HEK293 (cell line): Measurements from ENCODE around the gene CHID1.

Experiments used
- CTCF ChIA-PET: fragments of 350-600 bp; formaldehyde crosslinking; extraction: SDS; loops from one replicate; lab custom pipeline; 2021; ENCODE audit warnings: antibody characterized with exemption; lab: Yijun Ruan, JAX
- POLR2A ChIA-PET: fragments of 300-600 bp; formaldehyde crosslinking; extraction: SDS; loops from one replicate; lab custom pipeline; 2020; ENCODE audit warnings: antibody characterized with exemption, inconsistent platforms; lab: Yijun Ruan, JAX
- H3K27ac ChIP-seq: fragments of 200-500 bp; sonication (Bioruptor generic); 2 replicates; pipeline ENCODE4 v1.5.1; 2014; ENCODE audit warnings: low read depth, low read length, control low read depth, inconsistent platforms; ENCODE audit errors: extremely low read depth
- H3K36me3 ChIP-seq, 2 experiments: fragments of 200-500 bp in 1 of 2; sonication (Bioruptor generic) in 1 of 2; 1 replicate in 1 of 2; 2 replicates in 1 of 2; pipeline ENCODE4 v1.5.1; 2014 to 2017; ENCODE audit warnings: inconsistent platforms in 2 of 2, low read length in 2 of 2; ENCODE audit not compliant: control insufficient read depth in 2 of 2, insufficient read depth in 1 of 2
- H3K4me1 ChIP-seq: fragments of 200-500 bp; sonication (Bioruptor generic); 2 replicates; pipeline ENCODE4 v1.5.1; 2014; ENCODE audit warnings: mild to moderate bottlenecking, low read length, inconsistent platforms; ENCODE audit not compliant: control insufficient read depth, insufficient read depth
- H3K4me3 ChIP-seq: 2 replicates; pipeline ENCODE4 v1.5.1; 2011; ENCODE audit warnings: low read depth, mild to moderate bottlenecking, control low read depth, low read length, moderate library complexity
- H3K9me3 ChIP-seq: fragments of 200-500 bp; sonication (Bioruptor generic); 2 replicates; pipeline ENCODE4 v1.5.1; 2014; ENCODE audit warnings: low read depth, low read length, inconsistent platforms; ENCODE audit not compliant: control insufficient read depth, insufficient read depth
- BCL11A ChIP-seq: fragments of 450-650 bp; formaldehyde crosslinking; IDR thresholded peaks from 2 replicates; pipeline ENCODE4 v1.5.1; 2016; ENCODE audit warnings: low read depth, missing biosample characterization, missing genetic modification characterization
- BCL11B ChIP-seq: fragments of 450-650 bp; formaldehyde crosslinking; IDR thresholded peaks from 2 replicates; pipeline ENCODE4 v1.5.1; 2016; ENCODE audit warnings: low read depth, missing biosample characterization, missing genetic modification characterization
- GLI4 ChIP-seq: fragments of 450-650 bp; formaldehyde crosslinking; IDR thresholded peaks from 2 replicates; pipeline ENCODE4 v1.5.1; 2016; ENCODE audit warnings: missing biosample characterization, missing genetic modification characterization
- GLIS2 ChIP-seq: fragments of 450-650 bp; formaldehyde crosslinking; IDR thresholded peaks from 2 replicates; pipeline ENCODE4 v1.5.1; 2016; ENCODE audit warnings: missing biosample characterization, missing genetic modification characterization
- KLF1 ChIP-seq: fragments of 450-650 bp; formaldehyde crosslinking; IDR thresholded peaks from 2 replicates; pipeline ENCODE4 v1.5.1; 2016; ENCODE audit warnings: missing biosample characterization, missing genetic modification characterization
- RBAK ChIP-seq: fragments of 450-650 bp; formaldehyde crosslinking; IDR thresholded peaks from 2 replicates; pipeline ENCODE4 v1.5.1; 2016; ENCODE audit warnings: missing biosample characterization, missing genetic modification characterization
- SP2 ChIP-seq: fragments of 450-650 bp; formaldehyde crosslinking; IDR thresholded peaks from 2 replicates; pipeline ENCODE4 v1.5.1; 2016; ENCODE audit warnings: missing biosample characterization, missing genetic modification characterization
- ZFP69B ChIP-seq: fragments of 450-650 bp; formaldehyde crosslinking; IDR thresholded peaks from 2 replicates; pipeline ENCODE4 v1.5.1; 2016; ENCODE audit warnings: missing biosample characterization, missing genetic modification characterization
- ZNF112 ChIP-seq: fragments of 450-650 bp; formaldehyde crosslinking; IDR thresholded peaks from 2 replicates; pipeline ENCODE4 v1.5.0; 2017; ENCODE audit warnings: missing biosample characterization, missing genetic modification characterization
- ZNF132 ChIP-seq: fragments of 450-650 bp; formaldehyde crosslinking; IDR thresholded peaks from 2 replicates; pipeline ENCODE4 v1.5.1; 2017; ENCODE audit warnings: missing biosample characterization, missing genetic modification characterization, borderline replicate concordance
- ZNF16 ChIP-seq: fragments of 450-650 bp; formaldehyde crosslinking; IDR thresholded peaks from 2 replicates; pipeline ENCODE4 v1.5.1; 2016; ENCODE audit warnings: low read depth, missing biosample characterization, missing genetic modification characterization
- ZNF202 ChIP-seq: fragments of 450-650 bp; formaldehyde crosslinking; IDR thresholded peaks from 2 replicates; pipeline ENCODE4 v1.5.1; 2016; ENCODE audit warnings: missing biosample characterization, missing genetic modification characterization, borderline replicate concordance
- ZNF266 ChIP-seq: fragments of 450-650 bp; formaldehyde crosslinking; IDR thresholded peaks from 2 replicates; pipeline ENCODE4 v1.5.1; 2016; ENCODE audit warnings: missing biosample characterization, missing genetic modification characterization, low read depth
- ZNF394 ChIP-seq: fragments of 450-650 bp; formaldehyde crosslinking; IDR thresholded peaks from 2 replicates; pipeline ENCODE4 v1.5.1; 2016; ENCODE audit warnings: missing biosample characterization, missing genetic modification characterization, mild to moderate bottlenecking, moderate library complexity, borderline replicate concordance
- ZNF423 ChIP-seq: fragments of 450-650 bp; formaldehyde crosslinking; IDR thresholded peaks from 2 replicates; pipeline ENCODE4 v1.5.1; 2016; ENCODE audit warnings: missing biosample characterization, missing genetic modification characterization
- ZNF555 ChIP-seq: fragments of 450-650 bp; formaldehyde crosslinking; conservative IDR thresholded peaks from 2 replicates; pipeline ENCODE4 v1.5.1; 2017; ENCODE audit warnings: missing biosample characterization, mild to moderate bottlenecking, missing genetic modification characterization, inconsistent platforms
- ZNF600 ChIP-seq: fragments of 450-650 bp; formaldehyde crosslinking; IDR thresholded peaks from 2 replicates; pipeline ENCODE4 v1.5.1; 2016; ENCODE audit warnings: missing biosample characterization, missing genetic modification characterization
- ZNF629 ChIP-seq: fragments of 450-650 bp; formaldehyde crosslinking; IDR thresholded peaks from 2 replicates; pipeline ENCODE4 v1.5.1; 2017; ENCODE audit warnings: missing biosample characterization, missing genetic modification characterization
- ZNF707 ChIP-seq: fragments of 450-650 bp; formaldehyde crosslinking; IDR thresholded peaks from 2 replicates; pipeline ENCODE4 v1.5.1; 2016; ENCODE audit warnings: missing biosample characterization, missing genetic modification characterization
- ZNF785 ChIP-seq: fragments of 450-650 bp; formaldehyde crosslinking; IDR thresholded peaks from 2 replicates; pipeline ENCODE4 v1.5.1; 2016; ENCODE audit warnings: missing biosample characterization, missing genetic modification characterization
- ZNF791 ChIP-seq: fragments of 450-650 bp; formaldehyde crosslinking; IDR thresholded peaks from 2 replicates; pipeline ENCODE4 v1.5.1; 2016; ENCODE audit warnings: missing biosample characterization, missing genetic modification characterization
- ZNF792 ChIP-seq: fragments of 450-650 bp; formaldehyde crosslinking; IDR thresholded peaks from 2 replicates; pipeline ENCODE4 v1.5.1; 2016; ENCODE audit warnings: missing biosample characterization, missing genetic modification characterization
- TF ChIP-seq, protein P1 (sequence below): sonication (generic); formaldehyde crosslinking; IDR thresholded peaks from 2 replicates; pipeline ENCODE4 v1.8.1; 2022; ENCODE audit warnings: mild to moderate bottlenecking, moderate library complexity, missing genetic modification reagents
- TF ChIP-seq, protein P2 (sequence below): fragments of 450-650 bp; formaldehyde crosslinking; IDR thresholded peaks from 2 replicates; pipeline ENCODE4 v1.5.1; 2016; ENCODE audit warnings: missing biosample characterization, missing genetic modification characterization
- TF ChIP-seq, protein P3 (sequence below): fragments of 450-650 bp; formaldehyde crosslinking; optimal IDR thresholded peaks from 2 replicates; pipeline ENCODE3; 2016; ENCODE audit warnings: missing biosample characterization, mild to moderate bottlenecking, missing genetic modification characterization
- TF ChIP-seq, protein P4 (sequence below): fragments of 450-650 bp; formaldehyde crosslinking; IDR thresholded peaks from 2 replicates; pipeline ENCODE4 v1.5.1; 2016; ENCODE audit warnings: missing biosample characterization, missing genetic modification characterization
- TF ChIP-seq, protein P5 (sequence below): fragments of 450-650 bp; formaldehyde crosslinking; IDR thresholded peaks from 2 replicates; pipeline ENCODE4 v1.5.1; 2016; ENCODE audit warnings: missing biosample characterization, missing genetic modification characterization

The CHID1 gene

DNA sequence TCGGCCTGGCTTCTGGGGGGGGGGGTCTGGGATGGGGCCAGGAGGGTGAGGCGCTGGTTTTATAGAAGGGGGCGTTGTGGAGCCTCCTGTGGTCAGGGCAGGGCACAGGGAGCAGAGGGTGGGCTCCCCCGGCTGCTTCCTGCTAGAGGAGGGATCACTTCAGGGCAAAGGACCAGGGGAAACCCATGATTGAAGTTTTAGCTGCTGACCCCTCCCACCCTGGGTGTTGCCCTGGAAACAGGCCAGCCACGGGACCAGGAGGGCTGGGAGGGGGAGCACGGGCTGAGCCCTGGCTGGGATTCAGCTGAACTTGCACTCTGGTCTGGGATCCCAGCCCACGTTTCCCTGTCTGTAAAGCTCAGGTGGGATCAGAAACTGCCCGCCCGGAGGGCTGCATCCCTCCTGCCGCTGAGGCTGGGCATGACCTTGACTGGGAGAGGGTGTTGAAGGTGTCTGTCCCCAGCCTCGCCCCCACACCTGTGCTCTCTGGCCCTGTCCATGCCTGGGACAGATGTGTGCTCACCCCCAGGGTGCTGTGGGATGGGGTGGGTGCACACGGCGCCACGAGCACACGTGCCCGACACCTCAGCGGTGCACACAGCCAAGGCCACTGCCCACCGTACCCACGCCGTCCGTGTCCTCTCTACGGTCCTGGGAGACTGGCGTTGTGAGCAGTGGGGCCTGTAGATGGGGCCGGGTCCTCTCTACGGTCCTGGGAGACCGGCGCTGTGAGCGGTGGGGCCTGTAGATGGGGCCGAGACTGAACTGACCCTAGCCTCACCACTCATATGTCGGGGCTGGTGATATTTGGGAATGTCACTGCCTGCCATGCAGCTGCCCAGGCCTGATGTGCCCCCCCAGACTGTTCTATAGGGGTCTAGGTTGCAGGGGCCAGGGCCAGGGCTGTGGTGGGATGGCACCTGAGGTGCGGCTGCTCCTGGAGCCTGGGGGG, 65.6 kb downstream of the CHID1 start:
- Histone ChIP-seq H3K4me3 (peak overlapping the region; percentile 2; the same call in 1 of the 2 replicates), H3K27ac (no peak overlapping the region), H3K36me3 (peaks cover 0 to 13% of the 10 kb centered on the region in 2 experiments; a peak in 1 of 3 replicates), H3K9me3 (no peaks in the 10 kb centered on the region), H3K4me1 (0 out of 2 replicates have a peak, but pooled peaks cover 6% of the 10 kb centered on the region)
- ChIA-PET POLR2A (interaction anchor here (0.5 to 6.9 kb wide), 11 partner anchors 14 to 244 kb away, joined by 3 to 70 read pairs (median 3); partner anchors contain the start of genes CD151, CEND1, CRACR2B and PNPLA2), CTCF (interaction anchor here (0.6 to 2.3 kb wide), 5 partner anchors 24 to 1305 kb away, joined by 3 to 9 read pairs (median 3); no protein-coding TSS in a partner anchor)
- TF ChIP-seq, protein P1, sequence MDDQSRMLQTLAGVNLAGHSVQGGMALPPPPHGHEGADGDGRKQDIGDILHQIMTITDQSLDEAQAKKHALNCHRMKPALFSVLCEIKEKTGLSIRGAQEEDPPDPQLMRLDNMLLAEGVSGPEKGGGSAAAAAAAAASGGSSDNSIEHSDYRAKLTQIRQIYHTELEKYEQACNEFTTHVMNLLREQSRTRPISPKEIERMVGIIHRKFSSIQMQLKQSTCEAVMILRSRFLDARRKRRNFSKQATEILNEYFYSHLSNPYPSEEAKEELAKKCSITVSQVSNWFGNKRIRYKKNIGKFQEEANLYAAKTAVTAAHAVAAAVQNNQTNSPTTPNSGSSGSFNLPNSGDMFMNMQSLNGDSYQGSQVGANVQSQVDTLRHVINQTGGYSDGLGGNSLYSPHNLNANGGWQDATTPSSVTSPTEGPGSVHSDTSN (CRISPR knock-in tag): 0 out of 2 replicates have a peak, but pooled peaks have one; percentile 24
- TF ChIP-seq ZNF16 (tag by site-specific recombination) (no peak), ZNF266 (no peak), KLF1 (tag by site-specific recombination) (peak; percentile 89), ZNF132 (tag by site-specific recombination) (no peak), GLIS2 (tag by site-specific recombination) (no peak), ZNF394 (tag by site-specific recombination) (no peak), ZNF785 (no peak), RBAK (tag by site-specific recombination) (no peak), ZNF112 (no peak), ZNF792 (tag by site-specific recombination) (no peak), ZNF791 (tag by site-specific recombination) (no peak), ZNF555 (tag by site-specific recombination) (no peak), SP2 (tag by site-specific recombination) (peak; percentile 50), ZNF423 (tag by site-specific recombination) (no peak), ZNF707 (no peak), BCL11A (0 out of 2 replicates have a peak, but pooled peaks have one; percentile 4), ZNF600 (tag by site-specific recombination) (0 out of 2 replicates have a peak, but pooled peaks have one; percentile 15), ZNF202 (tag by site-specific recombination) (no peak), GLI4 (tag by site-specific recombination) (no peak), ZNF629 (tag by site-specific recombination) (no peak), BCL11B (tag by site-specific recombination) (0 out of 2 replicates have a peak, but pooled peaks have one; percentile 16), ZFP69B (tag by site-specific recombination) (no peak)
- TF ChIP-seq, protein P2, sequence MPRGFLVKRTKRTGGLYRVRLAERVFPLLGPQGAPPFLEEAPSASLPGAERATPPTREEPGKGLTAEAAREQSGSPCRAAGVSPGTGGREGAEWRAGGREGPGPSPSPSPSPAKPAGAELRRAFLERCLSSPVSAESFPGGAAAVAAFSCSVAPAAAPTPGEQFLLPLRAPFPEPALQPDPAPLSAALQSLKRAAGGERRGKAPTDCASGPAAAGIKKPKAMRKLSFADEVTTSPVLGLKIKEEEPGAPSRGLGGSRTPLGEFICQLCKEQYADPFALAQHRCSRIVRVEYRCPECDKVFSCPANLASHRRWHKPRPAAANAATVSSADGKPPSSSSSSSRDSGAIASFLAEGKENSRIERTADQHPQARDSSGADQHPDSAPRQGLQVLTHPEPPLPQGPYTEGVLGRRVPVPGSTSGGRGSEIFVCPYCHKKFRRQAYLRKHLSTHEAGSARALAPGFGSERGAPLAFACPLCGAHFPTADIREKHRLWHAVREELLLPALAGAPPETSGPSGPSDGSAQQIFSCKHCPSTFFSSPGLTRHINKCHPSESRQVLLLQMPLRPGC (tag by site-specific recombination): no peak
- TF ChIP-seq, protein P3, sequence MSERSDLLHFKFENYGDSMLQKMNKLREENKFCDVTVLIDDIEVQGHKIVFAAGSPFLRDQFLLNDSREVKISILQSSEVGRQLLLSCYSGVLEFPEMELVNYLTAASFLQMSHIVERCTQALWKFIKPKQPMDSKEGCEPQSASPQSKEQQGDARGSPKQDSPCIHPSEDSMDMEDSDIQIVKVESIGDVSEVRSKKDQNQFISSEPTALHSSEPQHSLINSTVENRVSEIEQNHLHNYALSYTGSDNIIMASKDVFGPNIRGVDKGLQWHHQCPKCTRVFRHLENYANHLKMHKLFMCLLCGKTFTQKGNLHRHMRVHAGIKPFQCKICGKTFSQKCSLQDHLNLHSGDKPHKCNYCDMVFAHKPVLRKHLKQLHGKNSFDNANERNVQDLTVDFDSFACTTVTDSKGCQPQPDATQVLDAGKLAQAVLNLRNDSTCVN (tag by site-specific recombination): peak; percentile 3
- TF ChIP-seq, protein P4, sequence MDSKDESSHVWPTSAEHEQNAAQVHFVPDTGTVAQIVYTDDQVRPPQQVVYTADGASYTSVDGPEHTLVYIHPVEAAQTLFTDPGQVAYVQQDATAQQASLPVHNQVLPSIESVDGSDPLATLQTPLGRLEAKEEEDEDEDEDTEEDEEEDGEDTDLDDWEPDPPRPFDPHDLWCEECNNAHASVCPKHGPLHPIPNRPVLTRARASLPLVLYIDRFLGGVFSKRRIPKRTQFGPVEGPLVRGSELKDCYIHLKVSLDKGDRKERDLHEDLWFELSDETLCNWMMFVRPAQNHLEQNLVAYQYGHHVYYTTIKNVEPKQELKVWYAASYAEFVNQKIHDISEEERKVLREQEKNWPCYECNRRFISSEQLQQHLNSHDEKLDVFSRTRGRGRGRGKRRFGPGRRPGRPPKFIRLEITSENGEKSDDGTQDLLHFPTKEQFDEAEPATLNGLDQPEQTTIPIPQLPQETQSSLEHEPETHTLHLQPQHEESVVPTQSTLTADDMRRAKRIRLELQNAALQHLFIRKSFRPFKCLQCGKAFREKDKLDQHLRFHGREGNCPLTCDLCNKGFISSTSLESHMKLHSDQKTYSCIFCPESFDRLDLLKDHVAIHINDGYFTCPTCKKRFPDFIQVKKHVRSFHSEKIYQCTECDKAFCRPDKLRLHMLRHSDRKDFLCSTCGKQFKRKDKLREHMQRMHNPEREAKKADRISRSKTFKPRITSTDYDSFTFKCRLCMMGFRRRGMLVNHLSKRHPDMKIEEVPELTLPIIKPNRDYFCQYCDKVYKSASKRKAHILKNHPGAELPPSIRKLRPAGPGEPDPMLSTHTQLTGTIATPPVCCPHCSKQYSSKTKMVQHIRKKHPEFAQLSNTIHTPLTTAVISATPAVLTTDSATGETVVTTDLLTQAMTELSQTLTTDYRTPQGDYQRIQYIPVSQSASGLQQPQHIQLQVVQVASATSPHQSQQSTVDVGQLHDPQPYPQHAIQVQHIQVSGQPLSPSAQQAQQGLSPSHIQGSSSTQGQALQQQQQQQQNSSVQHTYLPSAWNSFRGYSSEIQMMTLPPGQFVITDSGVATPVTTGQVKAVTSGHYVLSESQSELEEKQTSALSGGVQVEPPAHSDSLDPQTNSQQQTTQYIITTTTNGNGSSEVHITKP: peak; percentile 54; the same call in 1 of the 2 replicates
- TF ChIP-seq, protein P5, sequence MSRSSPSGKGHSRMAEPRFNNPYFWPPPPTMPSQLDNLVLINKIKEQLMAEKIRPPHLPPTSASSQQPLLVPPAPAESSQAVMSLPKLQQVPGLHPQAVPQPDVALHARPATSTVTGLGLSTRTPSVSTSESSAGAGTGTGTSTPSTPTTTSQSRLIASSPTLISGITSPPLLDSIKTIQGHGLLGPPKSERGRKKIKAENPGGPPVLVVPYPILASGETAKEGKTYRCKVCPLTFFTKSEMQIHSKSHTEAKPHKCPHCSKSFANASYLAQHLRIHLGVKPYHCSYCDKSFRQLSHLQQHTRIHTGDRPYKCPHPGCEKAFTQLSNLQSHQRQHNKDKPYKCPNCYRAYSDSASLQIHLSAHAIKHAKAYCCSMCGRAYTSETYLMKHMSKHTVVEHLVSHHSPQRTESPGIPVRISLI (tag by site-specific recombination): no peak
